ENCODE measurements around the gene DNASE1. TPM values are rescaled to one million over a fixed set of nuclear protein-coding genes. Genes with fewer than 3 reads are reported as not detected.

The DNASE1 gene
- total RNA-seq, 1 donor from 2014 or later = 18.4 TPM

DNA sequence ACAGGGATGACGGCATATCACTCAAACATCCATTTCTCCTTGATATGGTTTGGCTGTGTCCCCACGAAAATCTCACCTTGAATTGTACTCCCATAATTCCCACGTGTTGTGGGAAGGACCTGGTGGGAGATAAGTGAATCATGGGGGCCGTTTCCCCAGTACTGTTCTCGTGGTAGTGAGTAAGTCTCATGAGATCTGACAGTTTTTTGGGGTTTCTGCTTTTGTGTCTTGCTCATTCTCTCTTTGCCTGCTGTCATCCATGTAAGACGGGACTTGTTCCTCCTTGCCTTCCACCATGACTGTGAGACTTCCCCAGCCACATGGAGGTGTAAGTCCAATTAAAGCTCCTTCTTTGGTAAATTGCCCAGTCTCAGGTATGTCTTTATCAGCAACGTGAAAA is 32.5 kb downstream of the DNASE1 start:
- Histone ChIP-seq H3K27ac (no peak overlapping the region), H3K4me3 (no peak overlapping the region), H3K36me3 (peaks cover 44% of the 10 kb centered on the region), H3K4me1 (peaks cover 12% of the 10 kb centered on the region), H3K9me3 (no peaks in the 10 kb centered on the region), H3K27me3 (no peaks in the 10 kb centered on the region)
- no peak for DNase-seq
- TF ChIP-seq, protein P1, sequence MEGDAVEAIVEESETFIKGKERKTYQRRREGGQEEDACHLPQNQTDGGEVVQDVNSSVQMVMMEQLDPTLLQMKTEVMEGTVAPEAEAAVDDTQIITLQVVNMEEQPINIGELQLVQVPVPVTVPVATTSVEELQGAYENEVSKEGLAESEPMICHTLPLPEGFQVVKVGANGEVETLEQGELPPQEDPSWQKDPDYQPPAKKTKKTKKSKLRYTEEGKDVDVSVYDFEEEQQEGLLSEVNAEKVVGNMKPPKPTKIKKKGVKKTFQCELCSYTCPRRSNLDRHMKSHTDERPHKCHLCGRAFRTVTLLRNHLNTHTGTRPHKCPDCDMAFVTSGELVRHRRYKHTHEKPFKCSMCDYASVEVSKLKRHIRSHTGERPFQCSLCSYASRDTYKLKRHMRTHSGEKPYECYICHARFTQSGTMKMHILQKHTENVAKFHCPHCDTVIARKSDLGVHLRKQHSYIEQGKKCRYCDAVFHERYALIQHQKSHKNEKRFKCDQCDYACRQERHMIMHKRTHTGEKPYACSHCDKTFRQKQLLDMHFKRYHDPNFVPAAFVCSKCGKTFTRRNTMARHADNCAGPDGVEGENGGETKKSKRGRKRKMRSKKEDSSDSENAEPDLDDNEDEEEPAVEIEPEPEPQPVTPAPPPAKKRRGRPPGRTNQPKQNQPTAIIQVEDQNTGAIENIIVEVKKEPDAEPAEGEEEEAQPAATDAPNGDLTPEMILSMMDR (IDR thresholded peaks at IDR 0.05) = no peak
- intact Hi-C loops (cut with DNase I) = no loop called here
- no peak for ATAC-seq

DNA sequence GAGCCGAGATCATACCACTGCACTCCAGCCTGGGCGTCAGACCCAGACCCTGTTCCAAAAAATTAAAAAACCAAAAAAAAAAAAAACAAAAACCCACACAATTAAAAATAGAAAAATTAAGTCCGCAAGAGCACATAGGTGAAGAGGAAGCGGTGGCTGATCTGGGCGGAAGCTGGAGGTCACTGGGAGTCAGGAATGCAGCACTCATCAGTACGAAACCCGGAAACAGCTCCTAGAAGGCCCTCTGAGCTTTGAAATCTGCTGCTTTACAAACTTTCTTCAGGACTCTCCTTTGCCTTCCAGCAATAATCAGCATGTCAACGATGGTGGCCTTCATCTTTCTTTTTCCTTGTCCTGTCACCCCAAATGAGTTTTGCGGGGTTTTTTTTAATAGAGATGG is 33.3 kb downstream of the DNASE1 start:
- H3K4me3 ChIP-seq = no peak overlapping the region
- H3K36me3 ChIP-seq = peaks cover 44% of the 10 kb centered on the region
- no peaks in the 10 kb centered on the region for H3K9me3 ChIP-seq
- H3K27me3 ChIP-seq = no peaks in the 10 kb centered on the region
- ATAC-seq (no peak), DNase-seq (no peak)
- peaks cover 12% of the 10 kb centered on the region for H3K4me1 ChIP-seq
- no peak overlapping the region for H3K27ac ChIP-seq
- intact Hi-C loops (cut with DNase I) = no loop called here
- TF ChIP-seq, protein P1 (IDR thresholded peaks at IDR 0.05) = no peak

DNA sequence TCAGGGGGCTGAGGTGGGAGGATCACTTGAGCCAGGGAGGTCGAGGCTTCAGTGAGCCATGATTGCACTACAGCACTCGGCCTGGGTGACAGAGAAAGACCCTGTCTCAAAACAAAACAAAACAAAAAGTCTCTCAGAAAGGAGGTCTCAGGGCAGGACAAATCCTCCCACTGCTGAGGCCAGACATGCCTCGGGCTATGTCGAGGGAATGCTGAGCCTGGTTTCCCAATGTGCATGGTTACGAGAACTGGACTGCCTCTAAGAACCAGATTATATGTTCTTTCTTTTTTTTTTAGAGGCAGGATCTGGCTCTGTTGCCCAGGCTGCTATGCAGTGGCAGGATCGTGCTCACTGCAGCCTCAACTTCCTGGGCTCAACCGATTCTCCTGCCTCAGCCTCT is 35.2 kb downstream of the DNASE1 start:
- Histone ChIP-seq H3K27me3 (no peaks in the 10 kb centered on the region), H3K27ac (no peak overlapping the region), H3K4me3 (no peak overlapping the region), H3K4me1 (peaks cover 12% of the 10 kb centered on the region), H3K36me3 (peaks cover 33% of the 10 kb centered on the region), H3K9me3 (no peaks in the 10 kb centered on the region)
- ATAC-seq (no peak), DNase-seq (no peak)
- TF ChIP-seq, protein P1 (IDR thresholded peaks at IDR 0.05) = no peak
- intact Hi-C loops (cut with DNase I) = no loop called here

DNA sequence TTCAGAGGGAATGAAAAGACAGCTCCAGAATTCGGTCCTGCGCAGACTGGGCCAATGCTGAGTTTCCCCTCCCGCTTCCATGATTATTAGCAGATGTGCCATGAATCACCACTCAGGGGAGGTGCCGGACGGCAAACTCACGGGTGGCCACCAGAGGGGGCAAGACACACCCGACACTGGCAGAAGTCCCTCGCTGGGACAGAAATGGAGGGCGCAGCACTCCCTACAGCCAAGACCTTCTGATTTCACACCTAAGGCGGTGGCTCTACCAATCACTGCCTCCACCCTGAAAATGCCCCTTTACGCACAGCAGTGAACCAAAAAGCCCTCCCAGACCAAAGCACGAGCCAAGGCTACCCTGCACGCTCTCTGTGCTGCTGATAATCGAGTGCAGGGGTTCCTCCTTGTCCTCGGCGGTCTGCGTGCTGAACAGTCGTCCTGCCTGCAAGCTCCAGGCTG is 36.0 kb downstream of the DNASE1 start:
- H3K36me3 ChIP-seq = peaks cover 26% of the 10 kb centered on the region
- ATAC-seq (peak; percentile 99), DNase-seq (peak; percentile 92)
- TF ChIP-seq, protein P1 (IDR thresholded peaks at IDR 0.05) = peak; percentile 93
- intact Hi-C loops (cut with DNase I) = no loop called here
- peaks cover 12% of the 10 kb centered on the region for H3K4me1 ChIP-seq
- no peak overlapping the region for H3K27ac ChIP-seq
- peak overlapping the region; percentile 43 for H3K4me3 ChIP-seq
- H3K27me3 ChIP-seq = no peaks in the 10 kb centered on the region
- no peaks in the 10 kb centered on the region for H3K9me3 ChIP-seq

DNA sequence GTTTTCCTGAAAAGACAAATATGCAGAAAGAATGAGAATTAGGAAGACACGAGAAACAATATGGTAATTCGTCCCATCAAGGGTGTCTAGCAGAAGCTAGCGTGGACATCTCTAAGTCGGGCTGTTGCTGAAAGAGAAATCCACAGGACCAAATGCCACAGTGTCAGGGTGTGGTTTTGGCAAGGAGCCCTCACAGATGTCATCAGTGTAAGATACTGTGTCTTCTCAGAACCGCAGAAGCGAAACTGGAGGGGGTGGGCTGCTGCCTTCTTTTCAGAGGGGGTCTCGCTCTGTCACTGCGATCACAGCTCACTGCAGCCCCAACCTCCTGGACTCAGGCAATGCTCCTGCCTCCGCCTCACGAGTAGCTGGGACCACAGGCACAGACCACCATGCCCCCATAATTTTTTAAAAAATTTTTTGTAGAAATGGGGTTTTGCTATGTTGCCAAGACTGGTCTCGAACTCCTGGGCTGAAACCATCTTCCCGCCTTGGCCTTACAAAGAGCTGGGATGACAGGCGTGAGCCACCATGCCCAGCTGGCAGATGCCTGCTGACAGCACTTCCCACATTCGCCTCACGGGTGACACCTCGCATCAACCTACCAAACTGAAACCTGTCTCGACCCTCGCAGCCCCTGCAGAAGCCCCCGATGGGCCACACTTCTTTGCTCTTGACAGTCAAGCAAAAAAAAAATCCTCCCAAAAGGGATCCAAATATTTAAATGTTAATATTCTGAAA is 36.7 kb downstream of the DNASE1 start:
- Histone ChIP-seq H3K36me3 (peaks cover 19% of the 10 kb centered on the region), H3K27ac (no peak overlapping the region), H3K27me3 (no peaks in the 10 kb centered on the region), H3K9me3 (no peaks in the 10 kb centered on the region), H3K4me3 (peak overlapping the region; percentile 43), H3K4me1 (peaks cover 12% of the 10 kb centered on the region)
- intact Hi-C loops (cut with DNase I) = no loop called here
- ATAC-seq = no peak
- no peak for DNase-seq
- TF ChIP-seq, protein P1 (IDR thresholded peaks at IDR 0.05) = no peak

Measured in upper lobe of right lung (tissue), 1 donor.